ENCODE data around the gene RGS3.

The RGS3 gene

DNA sequence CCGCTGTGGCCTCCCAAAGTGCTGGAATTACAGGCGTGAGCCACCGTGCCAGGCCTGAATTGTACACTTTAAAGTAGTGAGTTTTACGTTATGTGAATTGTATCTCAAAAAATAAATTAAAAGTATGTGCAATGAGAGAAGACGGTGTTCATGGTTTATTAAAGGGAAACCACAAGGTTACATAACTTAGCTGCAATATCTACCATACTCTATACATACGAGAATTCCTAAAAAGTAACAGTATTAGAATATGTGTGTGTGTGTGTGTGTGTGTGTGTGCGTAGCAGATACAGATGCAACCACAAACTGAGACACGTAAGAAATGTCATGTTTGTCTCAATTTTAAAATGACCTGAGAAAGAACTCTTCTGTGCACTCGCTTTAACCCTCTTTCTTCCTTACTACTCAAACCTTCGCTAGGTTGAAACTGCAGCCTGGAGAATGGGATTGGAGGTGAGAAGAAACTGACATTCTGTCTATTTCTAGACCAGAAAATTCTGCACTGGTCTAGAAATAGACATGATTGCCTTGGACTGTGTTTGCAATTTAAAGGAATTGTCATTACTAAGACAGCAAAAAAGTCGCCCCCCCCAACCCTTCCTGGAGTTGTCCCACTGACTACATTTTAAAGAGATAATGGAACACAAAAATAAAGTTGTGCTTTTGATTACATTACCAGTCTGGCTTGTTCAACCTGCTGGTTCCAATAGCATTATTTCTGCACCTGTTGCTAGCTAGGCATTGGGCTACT lies 167.0 kb downstream of the RGS3 start:
- H3K79me2 ChIP-seq (ENCODE audit: low read length): no peaks in the 10 kb centered on the region
- H3K9me2 ChIP-seq (replicated peaks; ENCODE audit: insufficient read depth, low read length): no peaks in the 10 kb centered on the region
- no peak overlapping the region for H2AFZ ChIP-seq (ENCODE audit: low read length)
- no peaks in the 10 kb centered on the region for H4K20me1 ChIP-seq (ENCODE audit: insufficient read depth, low read length)
- DNase-seq: no peak
- no peaks in the 10 kb centered on the region for H3F3A ChIP-seq (ENCODE audit: insufficient read depth, low read length)
- H3K4me2 ChIP-seq (ENCODE audit: low read depth, low read length): no peak overlapping the region
- no peaks in the 10 kb centered on the region for H3K27me3 ChIP-seq (replicated peaks; ENCODE audit: insufficient read depth, low read length)
- H3K27ac ChIP-seq (ENCODE audit: low read length): no peak overlapping the region
- H3K4me1 ChIP-seq (ENCODE audit: low read length): no peaks in the 10 kb centered on the region
- H3K36me3 ChIP-seq (replicated peaks; ENCODE audit: insufficient read depth, low read length): no peaks in the 10 kb centered on the region
- no peak overlapping the region for H3K4me3 ChIP-seq (ENCODE audit: low read length)
- H3K9me3 ChIP-seq (replicated peaks; ENCODE audit: insufficient read depth, low read length): no peaks in the 10 kb centered on the region
- no peak overlapping the region for H3K9ac ChIP-seq (ENCODE audit: low read length)
- TF ChIP-seq EZH2 (optimal IDR thresholded peaks at IDR 0.05; ENCODE audit: low read depth, low read length): no peak
- no peak for TF ChIP-seq EZH2phosphoT487 (IDR thresholded peaks at IDR 0.05; ENCODE audit: low read length)
- TF ChIP-seq, protein P1, sequence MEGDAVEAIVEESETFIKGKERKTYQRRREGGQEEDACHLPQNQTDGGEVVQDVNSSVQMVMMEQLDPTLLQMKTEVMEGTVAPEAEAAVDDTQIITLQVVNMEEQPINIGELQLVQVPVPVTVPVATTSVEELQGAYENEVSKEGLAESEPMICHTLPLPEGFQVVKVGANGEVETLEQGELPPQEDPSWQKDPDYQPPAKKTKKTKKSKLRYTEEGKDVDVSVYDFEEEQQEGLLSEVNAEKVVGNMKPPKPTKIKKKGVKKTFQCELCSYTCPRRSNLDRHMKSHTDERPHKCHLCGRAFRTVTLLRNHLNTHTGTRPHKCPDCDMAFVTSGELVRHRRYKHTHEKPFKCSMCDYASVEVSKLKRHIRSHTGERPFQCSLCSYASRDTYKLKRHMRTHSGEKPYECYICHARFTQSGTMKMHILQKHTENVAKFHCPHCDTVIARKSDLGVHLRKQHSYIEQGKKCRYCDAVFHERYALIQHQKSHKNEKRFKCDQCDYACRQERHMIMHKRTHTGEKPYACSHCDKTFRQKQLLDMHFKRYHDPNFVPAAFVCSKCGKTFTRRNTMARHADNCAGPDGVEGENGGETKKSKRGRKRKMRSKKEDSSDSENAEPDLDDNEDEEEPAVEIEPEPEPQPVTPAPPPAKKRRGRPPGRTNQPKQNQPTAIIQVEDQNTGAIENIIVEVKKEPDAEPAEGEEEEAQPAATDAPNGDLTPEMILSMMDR (IDR thresholded peaks at IDR 0.05; ENCODE audit: low read length): no peak

DNA sequence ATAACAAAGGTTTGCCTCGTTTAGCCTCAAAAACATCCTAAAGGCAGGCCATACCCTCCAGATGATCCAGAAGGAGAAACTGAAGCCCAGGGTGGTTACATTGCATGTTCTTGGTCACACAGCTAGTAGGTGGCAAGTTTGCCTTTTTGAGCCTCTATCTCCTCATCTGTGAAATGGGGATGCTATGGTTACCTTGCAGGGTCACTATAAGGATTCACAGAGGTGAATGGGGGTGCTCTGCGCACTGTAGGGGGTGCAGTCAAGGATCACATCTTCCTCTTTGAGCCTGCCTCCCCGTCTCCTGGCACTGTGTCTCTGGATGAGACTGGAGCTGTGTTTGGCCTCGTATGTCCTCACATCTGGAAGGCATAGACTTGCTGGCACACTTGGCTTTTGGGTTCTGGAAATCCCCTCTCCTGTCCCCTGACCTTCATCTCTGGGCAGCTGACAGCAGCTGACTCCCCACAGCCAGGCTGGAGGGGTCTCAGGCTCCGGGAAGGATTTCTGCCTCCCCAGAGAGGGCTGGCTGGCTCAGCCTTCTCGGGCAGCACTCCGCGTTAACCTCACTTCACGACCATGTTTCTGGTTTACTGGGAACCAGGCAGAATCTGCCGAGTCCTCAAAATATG lies 167.7 kb downstream of the RGS3 start:
- Histone ChIP-seq H3K9ac (ENCODE audit: low read length) (no peak overlapping the region), H3K27ac (ENCODE audit: low read length) (no peak overlapping the region), H3K4me2 (ENCODE audit: low read depth, low read length) (no peak overlapping the region), H3K9me2 (replicated peaks; ENCODE audit: insufficient read depth, low read length) (no peaks in the 10 kb centered on the region), H3K79me2 (ENCODE audit: low read length) (no peaks in the 10 kb centered on the region), H3K4me3 (ENCODE audit: low read length) (no peak overlapping the region), H3F3A (ENCODE audit: insufficient read depth, low read length) (no peaks in the 10 kb centered on the region), H3K4me1 (ENCODE audit: low read length) (no peaks in the 10 kb centered on the region), H3K27me3 (replicated peaks; ENCODE audit: insufficient read depth, low read length) (no peaks in the 10 kb centered on the region), H2AFZ (ENCODE audit: low read length) (no peak overlapping the region), H3K9me3 (replicated peaks; ENCODE audit: insufficient read depth, low read length) (no peaks in the 10 kb centered on the region), H4K20me1 (ENCODE audit: insufficient read depth, low read length) (no peaks in the 10 kb centered on the region), H3K36me3 (replicated peaks; ENCODE audit: insufficient read depth, low read length) (no peaks in the 10 kb centered on the region)
- TF ChIP-seq EZH2phosphoT487 (IDR thresholded peaks at IDR 0.05; ENCODE audit: low read length) (no peak), EZH2 (optimal IDR thresholded peaks at IDR 0.05; ENCODE audit: low read depth, low read length) (no peak)
- TF ChIP-seq, protein P1 (IDR thresholded peaks at IDR 0.05; ENCODE audit: low read length): no peak
- DNase-seq: no peak

DNA sequence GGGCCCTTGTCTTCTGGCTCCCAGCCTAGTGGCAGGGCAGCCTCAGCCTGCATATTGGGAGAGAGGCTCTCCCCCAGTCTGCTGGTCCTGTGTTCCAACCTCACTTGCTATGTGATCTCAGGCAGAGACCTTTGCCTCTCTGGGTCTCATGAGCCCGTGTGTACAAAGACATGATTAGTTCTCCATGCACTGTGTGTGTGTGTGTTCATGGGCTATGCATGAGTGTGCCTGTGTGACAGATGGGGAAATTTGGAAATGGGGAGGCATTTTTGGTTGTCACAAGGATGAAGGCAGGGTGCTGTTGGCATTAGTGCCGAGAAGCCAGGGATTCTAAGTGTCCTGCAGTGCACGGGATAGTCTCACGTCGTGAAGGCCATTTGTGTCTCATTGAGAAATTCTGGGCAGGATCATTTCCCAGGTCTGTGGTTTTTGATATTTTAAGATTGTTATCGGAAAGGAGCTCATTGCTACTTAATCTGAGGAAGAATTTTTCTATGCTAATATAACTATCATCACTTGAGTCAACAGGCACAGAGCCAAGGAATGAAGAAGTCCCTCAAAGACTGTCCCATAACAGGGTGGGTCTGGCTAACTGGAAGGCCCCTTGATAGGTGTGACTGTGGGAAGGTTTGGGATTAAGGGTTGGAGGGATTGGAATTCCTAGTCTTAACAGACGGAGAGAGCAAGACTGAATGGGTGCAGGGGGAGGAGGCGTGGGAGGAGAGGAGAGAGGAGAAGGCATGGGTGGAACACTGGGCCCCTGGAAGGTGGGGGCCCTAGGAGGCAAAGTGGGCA lies 168.5 kb downstream of the RGS3 start:
- DNase-seq: no peak

More for the DNA sequence above, 168.5 kb downstream of the RGS3 start:
- Histone ChIP-seq H3K79me2 (ENCODE audit: low read length) (no peaks in the 10 kb centered on the region), H2AFZ (ENCODE audit: low read length) (no peak overlapping the region), H3K36me3 (replicated peaks; ENCODE audit: insufficient read depth, low read length) (no peaks in the 10 kb centered on the region), H3K27me3 (replicated peaks; ENCODE audit: insufficient read depth, low read length) (no peaks in the 10 kb centered on the region), H4K20me1 (ENCODE audit: insufficient read depth, low read length) (no peaks in the 10 kb centered on the region), H3K27ac (ENCODE audit: low read length) (no peak overlapping the region), H3K4me3 (ENCODE audit: low read length) (no peak overlapping the region), H3K4me1 (ENCODE audit: low read length) (no peaks in the 10 kb centered on the region), H3K9ac (ENCODE audit: low read length) (no peak overlapping the region), H3K9me2 (replicated peaks; ENCODE audit: insufficient read depth, low read length) (no peaks in the 10 kb centered on the region), H3K9me3 (replicated peaks; ENCODE audit: insufficient read depth, low read length) (no peaks in the 10 kb centered on the region), H3K4me2 (ENCODE audit: low read depth, low read length) (no peak overlapping the region), H3F3A (ENCODE audit: insufficient read depth, low read length) (no peaks in the 10 kb centered on the region)
- no peak for TF ChIP-seq EZH2 (optimal IDR thresholded peaks at IDR 0.05; ENCODE audit: low read depth, low read length)
- TF ChIP-seq, protein P1 (IDR thresholded peaks at IDR 0.05; ENCODE audit: low read length): no peak
- no peak for TF ChIP-seq EZH2phosphoT487 (IDR thresholded peaks at IDR 0.05; ENCODE audit: low read length)

Measured in MM.1S (cell line).